HCEC 1CT (cell line): Measurements from ENCODE around the gene DUSP19.
"Not testable (repeated sequence)": the region's sequence is repeated elsewhere in the genome, so short reads cannot be mapped to it uniquely, and the experiment has no call there.

ENCODE experiments used
- DNase-seq: peaks from one replicate; pipeline ENCODE4 v3.0.0-alpha.2; 2017

Gene DUSP19

GRCh38 chr2:183078464-183079138 lies at the start of gene DUSP19:
DUSP19 (plus strand) TSS chr2:183078747; CDS start chr2:183078934, 187 bp downstream.
- DNase-seq: peak; percentile 79

- DNase-seq: no peak
These were observed 49.3 kb upstream of the DUSP19 start for GRCh38 chr2:183029219-183029618.

- peak; percentile 32 for DNase-seq
These were observed 46.4 kb upstream of the DUSP19 start for GRCh38 chr2:183031911-183032794.

- DNase-seq: no peak
These were observed 44.6 kb upstream of the DUSP19 start for GRCh38 chr2:183033951-183034350.

GRCh38 chr2:183034806-183035205 lies 43.7 kb upstream of the DUSP19 start:
- peak; percentile 61 for DNase-seq

- peak; percentile 89 for DNase-seq
These were observed 43.1 kb upstream of the DUSP19 start for GRCh38 chr2:183035298-183035953.

- no peak for DNase-seq
These were observed 42.4 kb upstream of the DUSP19 start for GRCh38 chr2:183035954-183036669.

GRCh38 chr2:183037074-183037552 lies 41.4 kb upstream of the DUSP19 start:
- DNase-seq: peak; percentile 58

GRCh38 chr2:183037553-183038340 lies 40.8 kb upstream of the DUSP19 start:
- no peak for DNase-seq

- DNase-seq: peak; percentile 86
These were observed 39.9 kb upstream of the DUSP19 start, which contains the start of gene NCKAP1 for GRCh38 chr2:183038341-183039300. NCKAP1 (minus strand) TSS chr2:183038457; CDS start chr2:183038099, 358 bp downstream.

- no peak for DNase-seq
These were observed 37.9 kb upstream of the DUSP19 start for GRCh38 chr2:183040604-183041003.

- DNase-seq: not testable (repeated sequence)
These were observed 35.0 kb upstream of the DUSP19 start for GRCh38 chr2:183043580-183043979.

GRCh38 chr2:183047486-183048125 lies 30.9 kb upstream of the DUSP19 start:
- not testable (repeated sequence) for DNase-seq

- no peak for DNase-seq
These were observed 29.1 kb upstream of the DUSP19 start for GRCh38 chr2:183049420-183049819.

GRCh38 chr2:183057333-183057985 lies 21.1 kb upstream of the DUSP19 start:
- DNase-seq: no peak

GRCh38 chr2:183059561-183059960 lies 19.0 kb upstream of the DUSP19 start:
- peak; percentile 85 for DNase-seq

- no peak for DNase-seq
These were observed 17.8 kb upstream of the DUSP19 start for GRCh38 chr2:183060571-183061231.

- peak; percentile 87 for DNase-seq
These were observed 15.5 kb upstream of the DUSP19 start for GRCh38 chr2:183063083-183063482.

- no peak for DNase-seq
These were observed 10.0 kb upstream of the DUSP19 start for GRCh38 chr2:183068561-183068960.
